GM13977 (cell line): Measurements from ENCODE around the gene FBXW9.

Experiments
- DNase-seq: peaks from one replicate; pipeline ENCODE4 v3.0.0; 2012; ENCODE audit warnings: low spot score
- CTCF ChIP-seq: IDR thresholded peaks from 2 replicates; pipeline ENCODE4 v1.5.1; 2012; ENCODE audit warnings: mild to moderate bottlenecking, control low read depth; ENCODE audit not compliant: insufficient read depth; ENCODE audit errors: extremely low read depth, missing control alignments
- in situ Hi-C: fragments of 300-500 bp; cut with MboI; formaldehyde crosslinking; loops from one replicate; pipeline ENCODE4 v1.12.0; 2022; ENCODE audit warnings: low sequenced_read_pairs, low pct_unique_long_range_greater_than_20kb, mixed read lengths, inconsistent platforms; ENCODE audit not compliant: unreplicated experiment

Gene FBXW9

GRCh38 chr19:12655546-12655945 lies 40.9 kb downstream of the FBXW9 start:
- no peak for DNase-seq
- TF ChIP-seq CTCF = no peak
- in situ Hi-C loops = no loop called here

- DNase-seq = no peak
- no peak for TF ChIP-seq CTCF
- in situ Hi-C loops = no loop called here
Measured at GRCh38 chr19:12652219-12652618, 44.2 kb downstream of the FBXW9 start.

GRCh38 chr19:12649941-12650340 lies 46.5 kb downstream of the FBXW9 start:
- in situ Hi-C loops = no loop called here
- TF ChIP-seq CTCF = no peak

GRCh38 chr19:12648088-12648487 lies 48.3 kb downstream of the FBXW9 start:
- in situ Hi-C loops = no loop called here
- DNase-seq = no peak
- TF ChIP-seq CTCF = peak; percentile 6

More at GRCh38 chr19:12649941-12650340, 46.5 kb downstream of the FBXW9 start:
- no peak for DNase-seq

GRCh38 chr19:12647490-12648071 lies 48.9 kb downstream of the FBXW9 start:
- in situ Hi-C loops = no loop called here
- DNase-seq = peak; percentile 66
- TF ChIP-seq CTCF = no peak

GRCh38 chr19:12647047-12647446 lies 49.4 kb downstream of the FBXW9 start:
- no peak for DNase-seq
- in situ Hi-C loops = no loop called here
- no peak for TF ChIP-seq CTCF
